Neural progenitor cell (in vitro differentiated cells): ENCODE measurements around the gene RPTOR. TPM values are rescaled to one million over a fixed set of nuclear protein-coding genes. Genes with fewer than 3 reads are reported as not detected.
"Not testable (repeated sequence)": the region's sequence is repeated elsewhere in the genome, so short reads cannot be mapped to it uniquely, and the experiment has no call there.

Experiments
- DNase-seq: peaks from one replicate; pipeline ENCODE4 v3.0.0-alpha.2; 2016; ENCODE audit warnings: low spot score
- H2AFZ ChIP-seq: fragments of 200-600 bp; sonication (generic); replicated peaks from 2 replicates; pipeline ENCODE4 v1.6.1; 2016; ENCODE audit warnings: antibody characterized with exemption
- H3F3A ChIP-seq: fragments of 200-600 bp; sonication (generic); 2 replicates; pipeline ENCODE4 v1.6.1; 2016; ENCODE audit warnings: antibody characterized with exemption, low read depth
- H3K27ac ChIP-seq: fragments of 200-600 bp; sonication (generic); 2 replicates; pipeline ENCODE4 v1.5.1; 2016; ENCODE audit warnings: mild to moderate bottlenecking
- H3K27me3 ChIP-seq: fragments of 200-600 bp; sonication (generic); 2 replicates; pipeline ENCODE4 v1.6.1; 2016; ENCODE audit warnings: mild to moderate bottlenecking, moderate library complexity
- H3K36me3 ChIP-seq: fragments of 200-600 bp; sonication (generic); 2 replicates; pipeline ENCODE4 v1.5.1; 2016
- H3K4me1 ChIP-seq: fragments of 200-600 bp; sonication (generic); 2 replicates; pipeline ENCODE4 v1.6.1; 2016; ENCODE audit warnings: mixed run types
- H3K4me2 ChIP-seq: fragments of 200-600 bp; sonication (generic); 2 replicates; pipeline ENCODE4 v1.6.1; 2016
- H3K4me3 ChIP-seq: fragments of 200-600 bp; sonication (generic); 2 replicates; pipeline ENCODE4 v1.5.1; 2016
- H3K79me2 ChIP-seq: fragments of 200-600 bp; sonication (generic); 2 replicates; pipeline ENCODE4 v1.6.1; 2016; ENCODE audit warnings: low read depth
- H3K9ac ChIP-seq: fragments of 200-600 bp; sonication (generic); 2 replicates; pipeline ENCODE4 v1.6.1; 2016
- H3K9me3 ChIP-seq: fragments of 200-600 bp; sonication (generic); 2 replicates; pipeline ENCODE4 v1.5.1; 2016; ENCODE audit warnings: low read depth
- H4K20me1 ChIP-seq: fragments of 200-600 bp; sonication (generic); 2 replicates; pipeline ENCODE4 v1.6.1; 2016; ENCODE audit warnings: low read depth
- H3K27ac Mint-ChIP-seq: 3 replicates; pipeline ENCODE4 v1.8.0; 2021; ENCODE audit warnings: mixed read lengths
- H3K27me3 Mint-ChIP-seq: 2 replicates; pipeline ENCODE4 v1.8.0; 2022; ENCODE audit warnings: low read depth, mild to moderate bottlenecking, inconsistent platforms, moderate library complexity, mixed read lengths; ENCODE audit not compliant: insufficient read depth
- H3K36me3 Mint-ChIP-seq: 3 replicates; pipeline ENCODE4 v1.8.0; 2021; ENCODE audit warnings: mixed read lengths
- H3K4me1 Mint-ChIP-seq: 3 replicates; pipeline ENCODE4 v1.8.0; 2021; ENCODE audit warnings: mixed read lengths
- H3K4me3 Mint-ChIP-seq: 3 replicates; pipeline ENCODE4 v1.8.0; 2021; ENCODE audit warnings: mild to moderate bottlenecking, moderate library complexity, mixed read lengths
- H3K9me3 Mint-ChIP-seq: 3 replicates; pipeline ENCODE4 v1.8.0; 2020; ENCODE audit warnings: mixed read lengths
- EZH2 ChIP-seq: fragments of 200-600 bp; sonication (generic); IDR thresholded peaks from 2 replicates; pipeline ENCODE4 v1.6.1; 2017; ENCODE audit warnings: antibody characterized with exemption, mild to moderate bottlenecking, moderate library complexity
- EZH2phosphoT487 ChIP-seq: fragments of 200-600 bp; sonication (generic); IDR thresholded peaks from 2 replicates; pipeline ENCODE4 v1.6.1; 2017; ENCODE audit warnings: antibody characterized with exemption
- total RNA-seq: library from RNA; depleted of rRNA; stranded (reverse); fragments of >200 nt; gene quantifications from 2 replicates; pipeline ENCODE4 v1.2.3, GENCODE V29; 2015; ENCODE audit warnings: low replicate concordance
- TF ChIP-seq, protein P1 (sequence below): fragments of 200-600 bp; sonication (generic); IDR thresholded peaks from 2 replicates; pipeline ENCODE4 v1.5.1; 2017; ENCODE audit warnings: antibody characterized with exemption, mild to moderate bottlenecking

RPTOR gene
- total RNA-seq, 1 donor from 2014 or later = 7.4 TPM

- no peak overlapping the region for H3K4me3 ChIP-seq
- no peak for TF ChIP-seq EZH2
- TF ChIP-seq, protein P1, sequence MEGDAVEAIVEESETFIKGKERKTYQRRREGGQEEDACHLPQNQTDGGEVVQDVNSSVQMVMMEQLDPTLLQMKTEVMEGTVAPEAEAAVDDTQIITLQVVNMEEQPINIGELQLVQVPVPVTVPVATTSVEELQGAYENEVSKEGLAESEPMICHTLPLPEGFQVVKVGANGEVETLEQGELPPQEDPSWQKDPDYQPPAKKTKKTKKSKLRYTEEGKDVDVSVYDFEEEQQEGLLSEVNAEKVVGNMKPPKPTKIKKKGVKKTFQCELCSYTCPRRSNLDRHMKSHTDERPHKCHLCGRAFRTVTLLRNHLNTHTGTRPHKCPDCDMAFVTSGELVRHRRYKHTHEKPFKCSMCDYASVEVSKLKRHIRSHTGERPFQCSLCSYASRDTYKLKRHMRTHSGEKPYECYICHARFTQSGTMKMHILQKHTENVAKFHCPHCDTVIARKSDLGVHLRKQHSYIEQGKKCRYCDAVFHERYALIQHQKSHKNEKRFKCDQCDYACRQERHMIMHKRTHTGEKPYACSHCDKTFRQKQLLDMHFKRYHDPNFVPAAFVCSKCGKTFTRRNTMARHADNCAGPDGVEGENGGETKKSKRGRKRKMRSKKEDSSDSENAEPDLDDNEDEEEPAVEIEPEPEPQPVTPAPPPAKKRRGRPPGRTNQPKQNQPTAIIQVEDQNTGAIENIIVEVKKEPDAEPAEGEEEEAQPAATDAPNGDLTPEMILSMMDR = no peak
- TF ChIP-seq EZH2phosphoT487 = no peak
- no peak overlapping the region for H2AFZ ChIP-seq
- H3K27me3 ChIP-seq = no peaks in the 10 kb centered on the region
- no peaks in the 10 kb centered on the region for H4K20me1 ChIP-seq
- no peak overlapping the region for H3K4me2 ChIP-seq
- no peaks in the 10 kb centered on the region for H3K36me3 ChIP-seq
- Mint-ChIP-seq H3K36me3 (peaks cover 11% of the 10 kb centered on the region), H3K27me3 (no peaks in the 10 kb centered on the region), H3K4me3 (no peak overlapping the region), H3K4me1 (peaks cover 4% of the 10 kb centered on the region), H3K9me3 (peaks cover 2% of the 10 kb centered on the region), H3K27ac (no peak overlapping the region)
- DNase-seq = no peak
- H3K9me3 ChIP-seq = no peaks in the 10 kb centered on the region
- no peak overlapping the region for H3K27ac ChIP-seq
- H3K79me2 ChIP-seq = no peaks in the 10 kb centered on the region
- no peaks in the 10 kb centered on the region for H3K4me1 ChIP-seq
- H3K9ac ChIP-seq = no peak overlapping the region
- no peaks in the 10 kb centered on the region for H3F3A ChIP-seq
Measured at GRCh38 chr17:80813318-80813717, 268.7 kb downstream of the RPTOR start.

- TF ChIP-seq EZH2phosphoT487 (no peak), EZH2 (no peak)
- TF ChIP-seq, protein P1 = no peak
- Histone ChIP-seq H3K27ac (no peak overlapping the region), H3K9ac (no peak overlapping the region), H4K20me1 (no peaks in the 10 kb centered on the region), H3K9me3 (no peaks in the 10 kb centered on the region), H3K79me2 (no peaks in the 10 kb centered on the region), H3K4me1 (no peaks in the 10 kb centered on the region), H3F3A (no peaks in the 10 kb centered on the region), H3K36me3 (no peaks in the 10 kb centered on the region), H3K27me3 (no peaks in the 10 kb centered on the region), H2AFZ (no peak overlapping the region), H3K4me2 (no peak overlapping the region), H3K4me3 (no peak overlapping the region)
- H3K9me3 Mint-ChIP-seq = peaks cover 2% of the 10 kb centered on the region
- peaks cover 8% of the 10 kb centered on the region for H3K4me1 Mint-ChIP-seq
- peaks cover 5% of the 10 kb centered on the region for H3K36me3 Mint-ChIP-seq
- H3K27ac Mint-ChIP-seq = no peak overlapping the region
- no peak overlapping the region for H3K4me3 Mint-ChIP-seq
- H3K27me3 Mint-ChIP-seq = no peaks in the 10 kb centered on the region
- DNase-seq = no peak
Measured at GRCh38 chr17:80814491-80814890, 269.9 kb downstream of the RPTOR start.

DNA sequence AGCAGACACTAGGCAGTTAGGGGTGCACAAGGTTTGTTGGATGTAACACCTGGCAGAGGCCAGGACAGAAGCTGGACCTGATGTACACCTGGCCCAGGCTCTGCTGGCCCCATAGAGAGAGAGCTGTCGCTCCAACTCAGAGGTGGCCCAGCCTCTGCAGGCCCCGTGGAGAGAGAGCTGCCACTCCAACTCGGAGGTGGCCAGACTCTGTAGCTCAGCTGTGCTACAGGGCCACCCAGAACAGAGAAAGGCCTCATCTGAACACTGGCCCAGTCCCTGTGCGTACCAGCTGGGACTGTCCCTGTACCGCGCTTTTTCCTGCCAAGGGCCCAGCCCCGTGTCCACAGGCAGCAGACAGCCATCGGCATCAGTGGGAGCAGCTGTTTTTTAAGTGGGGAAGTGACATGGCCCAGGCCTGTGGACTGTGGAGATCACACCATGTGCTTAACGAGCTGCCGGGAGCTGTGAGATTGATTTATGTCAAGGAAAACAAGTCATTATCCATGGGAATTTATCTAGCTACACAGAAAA, 270.6 kb downstream of the RPTOR start:
- H3K27me3 Mint-ChIP-seq = no peaks in the 10 kb centered on the region
- no peak overlapping the region for H3K4me2 ChIP-seq
- peak overlapping the region; percentile 46 for H3K27ac Mint-ChIP-seq

DNA sequence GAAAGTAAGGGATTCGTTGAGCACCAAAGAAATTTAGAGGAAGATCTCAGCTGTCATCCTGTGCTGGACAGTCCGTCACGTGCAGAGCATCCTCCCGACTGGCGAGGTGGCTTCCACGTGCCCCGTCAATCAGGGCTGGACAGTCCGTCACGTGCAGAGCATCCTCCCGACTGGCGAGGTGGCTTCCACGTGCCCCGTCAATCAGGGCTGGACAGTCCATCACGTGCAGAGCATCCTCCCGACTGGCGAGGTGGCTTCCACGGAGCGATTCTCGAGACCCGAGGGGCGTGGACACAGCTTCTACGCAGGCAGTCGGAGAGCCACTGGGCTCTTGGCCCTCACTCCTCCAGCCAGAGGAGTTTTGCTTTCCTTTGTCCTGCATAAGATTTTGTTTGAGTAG, 271.1 kb downstream of the RPTOR start:
- H4K20me1 ChIP-seq, H3K27ac Mint-ChIP-seq, H3K4me3 Mint-ChIP-seq, H3K4me2 ChIP-seq, H2AFZ ChIP-seq, H3K9me3 ChIP-seq, H3K9ac ChIP-seq, H3K79me2 ChIP-seq, H3F3A ChIP-seq, H3K27me3 Mint-ChIP-seq, H3K4me1 ChIP-seq, DNase-seq, H3K27me3 ChIP-seq, H3K27ac ChIP-seq, H3K9me3 Mint-ChIP-seq, H3K36me3 ChIP-seq, H3K4me3 ChIP-seq, H3K36me3 Mint-ChIP-seq: not testable (repeated sequence)
- H3K4me1 Mint-ChIP-seq = peaks cover 20% of the 10 kb centered on the region

More for the DNA sequence above, 270.6 kb downstream of the RPTOR start:
- Histone ChIP-seq H3K36me3 (no peaks in the 10 kb centered on the region), H3K4me3 (no peak overlapping the region), H3K4me1 (no peaks in the 10 kb centered on the region), H3K27me3 (no peaks in the 10 kb centered on the region), H3K9ac (no peak overlapping the region), H3K79me2 (no peaks in the 10 kb centered on the region), H3K9me3 (no peaks in the 10 kb centered on the region), H3K27ac (no peak overlapping the region), H3F3A (no peaks in the 10 kb centered on the region), H2AFZ (no peak overlapping the region), H4K20me1 (no peaks in the 10 kb centered on the region)
- TF ChIP-seq EZH2 = no peak
- no peak for TF ChIP-seq EZH2phosphoT487
- peaks cover 2% of the 10 kb centered on the region for H3K9me3 Mint-ChIP-seq
- H3K4me3 Mint-ChIP-seq = no peak overlapping the region
- H3K36me3 Mint-ChIP-seq = peaks cover 5% of the 10 kb centered on the region
- DNase-seq = no peak
- peaks cover 15% of the 10 kb centered on the region for H3K4me1 Mint-ChIP-seq
